ENCODE results near the gene TTC39C.

Gene TTC39C

DNA sequence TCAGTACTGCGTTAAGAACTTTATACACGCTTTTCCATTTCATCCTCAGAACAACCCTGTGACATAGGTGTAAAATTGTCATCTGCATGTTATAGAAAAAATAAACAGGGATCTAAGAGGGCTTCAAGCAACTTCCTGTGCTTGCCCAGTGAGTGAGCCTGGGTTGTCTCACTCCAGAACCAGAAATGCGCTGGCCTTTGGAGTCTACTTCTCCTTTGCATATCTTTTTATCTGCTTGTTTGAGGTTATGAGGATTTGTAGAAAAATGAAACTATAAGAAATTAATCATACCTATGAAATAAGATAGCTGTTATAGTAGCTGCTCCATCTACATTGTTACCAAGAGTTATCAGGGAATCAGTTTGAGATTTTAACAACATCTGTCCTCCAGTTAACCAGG lies 69.0 kb downstream of the TTC39C start:
- DNase-seq (ENCODE audit: low read depth, low spot score) = no peak

DNA sequence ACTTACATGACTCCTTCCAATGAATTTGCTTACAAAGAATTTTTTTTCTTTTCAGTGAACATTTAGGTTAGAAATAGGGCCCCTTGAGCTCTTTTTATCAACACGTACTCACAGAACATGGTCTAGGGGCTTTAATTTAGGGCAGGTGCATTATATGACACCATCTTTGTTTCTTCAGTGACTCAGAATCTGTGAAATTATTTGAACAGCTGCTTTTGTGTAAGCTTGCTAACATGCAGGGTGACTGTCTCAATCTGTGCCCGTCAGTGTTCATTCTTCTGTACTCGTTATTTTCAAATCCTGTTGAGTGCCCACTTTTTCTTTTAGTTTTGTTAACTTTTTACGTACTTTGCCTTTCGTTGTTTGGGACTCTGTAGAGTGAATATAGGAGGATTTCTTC lies 71.5 kb downstream of the TTC39C start:
- DNase-seq (ENCODE audit: low read depth, low spot score) = no peak

DNA sequence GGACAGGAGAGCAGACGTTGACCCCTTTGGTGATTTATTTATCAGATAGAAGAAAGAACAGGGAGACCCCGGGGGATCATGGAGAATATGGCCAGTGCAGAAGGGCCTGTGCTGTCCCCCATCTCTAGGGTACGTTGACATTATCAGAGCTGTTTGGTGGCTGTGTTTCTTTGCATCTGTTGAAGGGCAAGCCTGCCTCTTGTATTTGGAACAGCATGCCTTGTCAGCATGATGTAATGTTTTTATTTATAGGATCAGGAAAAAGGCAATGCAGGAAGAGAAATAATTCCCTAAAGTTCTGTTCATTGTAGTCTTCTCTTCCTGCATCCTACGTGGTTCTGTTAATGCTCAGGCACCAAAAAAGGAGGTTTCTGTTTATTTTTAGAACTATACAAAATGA lies 74.5 kb downstream of the TTC39C start:
- no peak for DNase-seq (ENCODE audit: low read depth, low spot score)

DNA sequence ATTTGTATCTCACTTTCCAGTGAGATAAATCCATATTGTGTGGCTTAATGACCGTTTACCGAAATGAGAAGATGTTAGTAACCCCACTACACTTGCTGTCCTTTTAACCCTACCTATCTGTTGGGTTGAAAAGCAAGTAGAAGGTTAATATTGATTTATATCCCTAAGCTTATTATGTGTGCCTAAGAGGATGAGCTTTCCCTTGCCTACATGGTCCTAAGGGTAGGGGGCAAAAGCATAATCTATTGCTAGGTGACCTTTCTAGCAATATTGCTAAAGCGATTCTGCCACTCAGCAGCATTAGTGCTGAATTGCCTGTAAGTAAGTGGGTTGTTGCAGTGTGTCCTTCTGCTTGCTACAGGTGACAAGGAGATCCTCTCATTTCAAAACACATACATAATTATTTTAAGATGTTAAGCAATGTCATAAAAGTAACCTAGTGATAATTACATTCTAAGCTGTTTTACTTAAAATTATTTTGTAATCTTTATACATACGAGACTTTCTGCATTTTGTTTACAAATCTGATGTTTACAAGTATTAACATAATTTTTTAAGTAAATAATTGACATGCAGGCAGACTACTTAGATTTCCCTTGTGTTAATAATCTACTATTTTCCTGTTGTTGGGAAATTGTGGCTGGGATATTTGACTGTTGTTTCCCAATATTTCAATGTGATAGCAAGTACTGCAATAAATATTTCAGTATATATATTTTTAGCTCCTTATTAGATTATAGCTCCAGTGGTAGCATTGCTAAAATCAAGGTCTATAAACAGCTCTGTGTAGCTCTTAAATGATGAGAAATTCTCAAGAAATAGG lies 75.2 kb downstream of the TTC39C start:
- no peak for DNase-seq (ENCODE audit: low read depth, low spot score)

DNA sequence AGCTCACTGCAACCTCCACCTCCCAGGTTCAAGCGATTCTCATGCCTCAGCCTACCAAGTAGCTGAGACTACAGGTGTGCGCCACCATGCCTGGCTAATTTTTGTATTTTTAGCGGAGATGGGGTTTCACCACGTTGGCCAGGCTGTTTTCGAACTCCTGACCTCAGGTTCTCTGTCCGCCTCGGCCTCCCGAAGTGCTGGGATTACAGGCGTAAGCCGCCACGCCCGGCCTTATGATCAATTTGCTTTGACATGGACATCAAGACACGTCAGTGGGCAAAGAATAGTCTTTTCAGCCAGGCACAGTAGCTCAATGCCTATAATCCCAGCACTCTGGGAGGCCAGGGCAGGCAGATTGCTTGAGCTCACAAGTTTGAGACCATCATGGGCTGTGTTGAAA lies 76.3 kb downstream of the TTC39C start:
- DNase-seq (ENCODE audit: low read depth, low spot score) = no peak

DNA sequence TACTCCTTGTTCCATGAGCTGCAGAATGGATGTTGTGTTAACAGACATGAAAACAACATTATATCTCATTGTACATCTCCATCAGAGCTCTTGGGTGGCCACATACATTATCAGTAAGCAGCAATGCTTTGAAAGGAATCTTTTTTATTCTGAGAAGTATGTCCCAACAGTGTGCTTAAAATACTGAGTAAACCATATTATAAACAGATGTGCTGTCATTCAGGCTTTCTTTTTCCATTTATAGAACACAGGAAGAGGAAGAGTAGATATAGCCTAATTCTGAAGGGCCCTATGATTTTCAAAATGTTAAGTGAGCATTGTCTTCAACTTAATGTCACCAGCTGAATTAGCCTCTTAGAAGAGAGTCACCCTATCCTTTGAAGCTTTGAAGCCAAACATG lies 80.0 kb downstream of the TTC39C start:
- no peak for DNase-seq (ENCODE audit: low read depth, low spot score)

DNA sequence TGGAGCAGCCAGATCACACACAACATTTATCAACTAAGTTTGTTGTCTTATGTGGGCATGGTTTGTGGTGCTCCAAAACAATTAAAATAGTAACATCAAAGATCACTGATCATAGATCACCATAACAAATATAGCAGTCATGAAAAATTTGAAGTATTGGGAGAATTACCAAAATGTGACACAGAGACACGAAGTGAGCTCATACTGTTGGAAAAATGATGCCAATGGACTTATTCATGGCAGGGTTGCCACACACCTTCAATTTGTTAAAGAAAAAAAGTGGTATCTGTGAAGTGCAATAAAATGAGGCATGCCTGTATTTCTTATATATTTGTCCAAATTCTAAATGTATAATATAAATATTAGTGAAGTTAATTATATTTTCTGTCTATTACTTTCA lies 81.4 kb downstream of the TTC39C start:
- DNase-seq (ENCODE audit: low read depth, low spot score) = no peak

DNA sequence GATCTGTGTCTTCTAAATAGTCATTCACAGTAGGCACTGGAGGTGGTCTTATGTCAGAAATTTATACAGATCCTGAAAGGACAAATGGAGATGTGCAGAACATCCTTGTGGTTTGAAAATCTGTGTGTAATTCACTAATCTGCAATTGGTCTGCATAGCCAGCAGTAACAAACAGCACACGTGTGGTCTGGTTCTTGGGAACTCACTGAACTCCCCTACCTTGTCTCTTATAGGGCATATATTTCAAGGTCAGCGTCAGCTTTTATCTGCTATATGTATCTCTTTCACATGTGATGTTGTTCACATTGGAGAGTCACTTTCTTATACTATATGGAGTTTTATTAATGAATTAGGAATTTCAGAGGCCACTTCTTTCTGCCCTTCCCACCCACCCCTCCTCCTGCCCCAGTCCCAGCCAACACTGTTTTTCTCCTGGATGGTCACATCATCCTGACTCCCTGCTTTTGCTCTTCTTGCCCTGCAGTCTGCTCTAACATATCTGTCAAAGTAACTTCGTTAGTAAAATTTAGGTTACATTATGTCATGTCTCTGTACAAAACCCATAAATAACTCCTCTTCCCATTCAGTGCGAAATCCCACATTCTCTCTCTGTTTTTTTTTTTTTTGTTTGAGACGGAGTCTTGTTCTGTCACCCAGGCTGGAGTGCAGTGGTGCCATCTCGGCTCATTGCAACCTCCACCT lies 88.9 kb downstream of the TTC39C start:
- no peak for DNase-seq (ENCODE audit: low read depth, low spot score)

DNA sequence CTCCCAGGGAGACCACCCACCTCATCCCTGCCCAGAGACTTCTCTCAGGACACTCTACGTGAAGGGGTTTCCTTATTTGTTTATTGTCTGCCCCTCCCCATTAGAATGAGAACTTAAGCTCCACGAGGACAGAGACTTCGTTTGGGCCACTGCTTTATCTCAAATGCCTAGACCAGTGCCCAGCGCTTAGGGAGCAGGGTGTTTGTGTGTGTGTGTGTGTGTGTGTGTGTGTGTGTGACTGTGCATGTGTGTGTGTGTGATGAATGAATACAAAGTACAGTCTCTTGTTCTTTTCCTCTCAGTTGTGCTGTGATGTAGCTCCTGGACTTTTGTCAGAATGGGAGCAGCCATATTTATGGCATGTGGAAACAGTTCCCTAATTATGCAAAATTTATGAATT lies 89.9 kb downstream of the TTC39C start:
- DNase-seq (ENCODE audit: low read depth, low spot score) = no peak

DNA sequence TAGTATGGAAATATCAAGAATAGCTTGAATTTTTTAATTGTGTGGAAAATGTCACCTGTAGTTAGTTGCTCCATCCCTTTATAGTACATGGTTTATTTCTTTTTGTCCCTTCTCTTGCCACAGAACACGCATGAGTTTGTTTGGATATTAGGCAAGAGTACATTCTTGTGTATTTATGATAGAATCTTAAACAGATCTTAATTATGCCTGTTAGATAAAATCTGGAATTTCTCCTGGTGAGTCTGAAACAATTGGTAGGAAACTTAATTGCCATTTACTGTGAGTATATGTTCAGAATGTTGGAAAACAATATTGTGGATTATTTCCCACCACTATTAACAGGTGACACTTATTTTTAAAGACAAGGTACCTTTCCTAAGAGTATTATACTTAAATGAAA lies 94.1 kb downstream of the TTC39C start:
- no peak for DNase-seq (ENCODE audit: low read depth, low spot score)

DNA sequence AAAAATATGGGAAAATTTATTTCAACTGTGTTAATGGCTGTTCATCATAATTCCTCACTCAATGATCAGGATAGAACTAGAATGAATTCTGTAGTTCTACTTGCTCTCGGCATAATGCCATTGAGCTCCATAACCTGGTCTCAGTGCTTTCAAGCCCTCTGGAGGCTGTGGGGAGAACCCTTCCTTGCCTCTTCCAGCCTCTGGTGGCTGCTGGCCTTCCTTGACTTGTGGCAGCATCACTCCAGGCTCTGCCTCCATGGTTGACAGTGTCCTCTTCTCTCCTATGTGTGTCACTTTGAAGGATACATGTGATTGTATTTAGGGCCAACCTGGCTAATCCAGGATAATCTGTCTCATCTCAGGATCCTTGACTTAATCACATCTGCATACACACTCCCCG lies 97.4 kb downstream of the TTC39C start:
- DNase-seq (ENCODE audit: low read depth, low spot score) = no peak

DNA sequence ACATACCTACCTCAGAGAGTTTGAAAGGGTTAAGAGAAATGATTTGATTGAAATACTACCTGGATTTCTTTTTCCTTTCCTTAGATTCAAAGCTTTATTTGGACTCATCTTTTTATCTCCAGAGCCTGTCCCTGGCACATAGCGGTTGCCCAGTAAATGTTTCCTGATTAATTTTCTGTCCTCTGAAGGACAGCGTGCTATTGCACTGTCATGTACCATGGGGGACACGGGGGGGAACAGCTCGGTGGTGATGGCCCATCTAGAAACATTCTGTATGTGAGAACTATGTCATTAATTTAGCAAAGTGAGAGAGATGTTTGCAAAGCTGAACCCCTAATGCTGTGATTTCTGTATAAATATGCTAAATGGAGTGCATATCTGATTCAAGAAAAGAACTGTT lies 97.9 kb downstream of the TTC39C start:
- no peak for DNase-seq (ENCODE audit: low read depth, low spot score)

DNA sequence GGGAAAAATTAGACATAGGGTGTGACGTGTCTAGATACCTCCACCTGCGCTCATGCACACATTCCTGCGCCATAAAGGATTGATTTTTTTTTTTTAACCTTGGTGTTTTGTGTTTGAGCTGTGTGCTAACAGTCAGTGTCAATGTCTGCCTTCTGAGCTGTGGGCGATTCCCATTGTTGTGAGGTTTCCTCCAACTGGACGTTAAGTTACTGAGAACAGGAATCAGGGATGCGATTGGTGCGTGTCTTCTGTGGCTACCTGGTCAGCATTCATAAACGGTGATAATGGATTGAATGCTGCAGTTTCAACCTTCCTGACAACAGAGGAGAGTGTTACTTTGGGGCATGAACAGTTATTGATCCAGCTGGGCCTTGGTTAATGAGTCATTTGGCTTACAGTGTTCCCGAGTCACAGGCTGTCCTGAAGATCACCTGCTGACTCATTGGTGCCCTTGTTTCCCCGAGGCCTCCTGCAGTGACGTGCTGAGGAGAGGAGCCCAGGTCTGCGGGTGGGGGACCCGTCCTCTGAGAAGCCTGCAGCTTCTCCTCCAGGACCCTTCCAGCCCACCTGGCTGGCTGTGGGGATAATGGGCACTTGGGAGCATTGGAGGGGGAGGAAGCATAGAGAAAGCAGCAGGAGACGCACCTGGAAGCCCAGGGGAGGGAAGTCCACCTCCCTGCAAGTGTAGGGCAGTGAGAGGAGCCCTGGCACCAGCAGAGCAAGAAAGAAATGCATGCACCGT lies 98.5 kb downstream of the TTC39C start:
- no peak for DNase-seq (ENCODE audit: low read depth, low spot score)

DNA sequence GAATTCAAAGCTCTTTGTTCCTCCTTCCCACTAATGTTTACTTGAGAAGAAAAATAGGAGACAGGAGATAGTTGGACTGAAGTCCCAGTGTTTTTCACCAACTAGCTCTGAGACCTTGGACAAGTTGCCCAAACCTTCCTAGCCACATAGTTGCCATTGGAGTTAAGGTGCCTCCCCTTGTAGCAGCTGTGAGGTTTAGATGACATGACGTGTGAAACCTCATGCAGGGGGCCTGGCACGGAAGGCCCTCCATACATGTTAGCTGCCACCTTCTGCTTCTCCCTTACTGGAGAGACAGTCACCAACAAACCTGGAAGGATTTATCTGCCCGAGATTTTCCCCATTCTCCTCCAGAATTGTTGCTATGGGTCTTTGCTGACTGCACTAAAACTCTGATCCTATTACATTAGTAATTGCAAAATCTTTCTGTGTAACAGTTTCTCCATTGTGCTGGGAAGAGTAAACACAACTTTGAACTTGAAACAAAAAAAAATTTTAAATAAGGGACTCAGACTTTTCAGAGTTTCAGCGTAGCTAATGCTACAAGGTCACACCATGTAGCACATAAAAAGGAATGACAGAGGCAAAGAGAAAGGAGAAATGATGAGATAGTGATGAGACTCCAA lies 100.5 kb downstream of the TTC39C start:
- DNase-seq (ENCODE audit: low read depth, low spot score) = no peak

DNA sequence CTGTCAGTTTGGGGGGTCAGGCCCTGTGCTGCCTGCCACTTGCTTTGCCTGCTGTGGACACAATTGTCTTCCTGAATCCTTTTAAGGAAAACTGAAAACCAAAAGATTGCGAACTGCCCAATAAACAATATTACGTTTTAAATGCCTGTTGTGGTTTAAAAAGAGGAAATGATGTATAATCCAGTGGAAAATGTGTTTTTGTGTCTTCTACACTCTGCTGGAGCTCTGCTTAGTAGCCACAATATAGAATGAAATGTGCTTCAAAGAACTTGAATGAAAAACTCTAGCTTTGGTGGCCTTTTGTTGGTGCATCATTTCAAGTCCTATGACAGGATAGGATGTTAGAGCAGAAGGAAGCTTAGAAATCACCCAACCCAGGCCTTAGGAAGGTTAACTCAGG lies 101.1 kb downstream of the TTC39C start:
- no peak for DNase-seq (ENCODE audit: low read depth, low spot score)

DNA sequence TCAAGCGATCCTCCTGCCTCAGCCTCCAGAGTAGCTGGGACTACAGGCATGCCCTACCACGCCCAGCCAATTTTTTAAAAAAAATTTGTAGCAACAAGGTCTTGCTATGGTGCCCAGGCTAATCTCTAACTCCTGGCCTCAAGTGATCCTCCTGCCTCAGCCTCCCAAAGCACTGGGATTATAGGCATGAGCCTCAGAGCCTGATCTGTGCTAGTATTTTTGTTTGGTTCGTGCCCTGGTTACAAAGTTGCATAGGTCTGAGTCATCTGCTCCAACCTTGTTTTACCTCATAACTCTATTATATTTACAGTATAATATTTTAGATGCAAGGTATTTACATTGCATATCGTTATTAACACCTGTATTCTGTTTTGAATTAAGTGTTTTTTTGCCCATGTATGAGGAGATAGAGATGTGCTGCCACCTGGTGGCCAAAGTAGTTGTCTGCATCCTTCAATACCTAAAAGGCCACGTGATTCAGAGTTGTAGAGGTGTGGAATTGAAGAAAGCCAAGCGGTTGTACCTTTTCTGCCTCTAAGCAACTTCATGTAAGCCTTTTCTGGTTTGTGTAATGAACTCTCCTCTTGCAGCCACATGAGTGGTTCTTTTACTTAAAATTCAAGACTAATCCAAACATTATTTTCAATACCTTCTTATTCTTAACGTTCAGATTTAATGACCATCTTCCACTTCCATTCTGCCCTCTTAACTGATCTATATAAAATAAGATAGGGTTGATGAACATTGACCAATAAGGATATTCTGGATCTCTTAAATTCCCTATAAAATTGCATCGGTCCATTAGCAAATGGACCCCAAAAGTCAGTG lies 104.4 kb downstream of the TTC39C start:
- peak; percentile 46 for DNase-seq (ENCODE audit: low read depth, low spot score)

DNA sequence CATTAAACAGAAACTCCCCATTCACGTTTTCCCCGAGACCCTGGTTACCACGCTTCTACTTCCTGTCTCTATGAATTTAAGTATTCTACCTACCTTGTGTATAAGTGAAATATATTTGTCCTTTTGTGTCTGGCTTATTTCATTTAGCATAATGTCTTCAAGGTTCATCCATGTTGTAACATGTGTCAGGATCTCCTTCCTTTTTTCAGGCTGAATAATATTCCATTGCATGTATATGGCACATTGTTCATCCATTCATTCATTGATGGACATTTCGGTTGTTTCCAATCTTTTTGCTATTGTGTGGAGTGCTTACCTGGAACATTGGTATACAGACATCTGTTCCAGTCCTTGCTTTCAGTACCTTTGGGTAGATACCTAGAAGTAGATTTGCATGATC lies 106.1 kb downstream of the TTC39C start:
- DNase-seq (ENCODE audit: low read depth, low spot score) = no peak

DNA sequence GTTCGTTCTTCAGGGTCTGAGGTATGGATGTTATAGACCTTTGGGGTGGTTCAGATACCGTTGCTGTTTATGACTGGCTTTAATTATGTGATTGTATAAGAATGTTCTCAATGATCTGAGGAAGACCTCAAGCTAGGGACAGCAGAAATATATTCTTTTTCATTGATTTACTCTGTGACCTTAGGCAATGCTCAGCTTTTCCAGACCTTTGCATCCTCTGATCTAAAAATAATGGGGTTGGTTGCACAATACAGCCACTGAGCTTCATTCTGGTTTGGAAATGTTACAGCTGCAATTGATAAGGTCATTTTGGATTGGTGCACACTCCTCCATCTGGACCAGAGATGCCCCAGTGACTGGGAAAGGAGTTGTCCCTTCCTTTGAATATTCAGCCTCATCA lies 107.1 kb downstream of the TTC39C start:
- no peak for DNase-seq (ENCODE audit: low read depth, low spot score)

DNA sequence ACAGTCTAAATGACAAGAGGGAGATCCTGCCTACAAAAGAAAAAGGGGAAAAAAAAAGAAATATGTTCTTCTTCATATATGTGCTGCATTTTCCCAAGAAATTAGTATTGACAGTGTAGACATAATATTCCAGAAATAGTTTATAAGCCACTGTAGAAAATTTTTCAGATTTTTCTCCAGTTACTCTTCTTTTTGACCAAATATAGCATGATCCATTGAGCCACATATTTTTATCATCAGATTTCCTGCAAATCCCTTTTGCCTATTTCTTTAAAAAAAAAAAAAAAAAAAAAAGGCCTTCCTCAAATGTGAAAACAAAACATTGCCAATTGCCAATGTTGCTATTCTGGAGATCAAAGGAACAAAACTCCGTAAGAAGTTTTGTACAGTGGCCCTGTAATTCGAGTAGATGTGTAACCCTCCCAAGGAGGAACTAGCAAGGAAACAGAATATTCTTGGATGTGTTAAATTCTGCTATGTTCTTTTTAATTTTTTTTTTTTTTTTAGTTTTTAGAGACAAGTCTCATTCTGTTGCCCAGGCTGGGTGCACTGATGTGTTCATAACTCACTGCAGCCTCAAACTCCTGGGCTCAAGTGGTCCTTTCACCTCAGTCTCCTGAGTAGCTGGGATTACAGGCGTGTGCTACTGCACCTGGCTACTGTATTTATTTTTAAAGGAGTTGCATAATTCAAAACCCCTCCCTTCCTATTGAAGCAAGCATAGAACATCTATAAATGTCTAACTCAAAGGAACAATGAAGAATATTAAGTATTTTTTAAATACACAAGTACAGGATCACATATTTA lies 111.8 kb downstream of the TTC39C start:
- DNase-seq (ENCODE audit: low read depth, low spot score) = no peak

DNA sequence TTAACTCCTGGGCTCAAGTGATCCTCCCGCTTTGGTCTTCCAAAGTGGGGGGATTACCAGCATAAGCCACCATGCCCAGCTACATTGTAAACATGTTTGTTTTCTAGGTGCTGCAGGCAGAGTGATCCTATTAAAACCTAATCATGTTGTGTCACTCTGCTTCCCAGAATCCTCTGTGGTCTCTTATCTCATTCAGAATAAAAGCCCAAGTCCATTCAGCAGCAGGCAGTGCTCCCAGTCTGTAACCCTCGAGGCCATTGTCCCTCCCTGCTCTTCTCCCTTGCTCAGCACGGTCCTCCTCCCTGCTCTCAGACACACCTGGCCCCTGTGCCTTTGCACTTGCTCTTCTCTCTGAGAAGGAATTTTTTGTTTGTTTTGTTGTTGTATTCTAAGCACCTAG lies 113.2 kb downstream of the TTC39C start:
- DNase-seq (ENCODE audit: low read depth, low spot score) = no peak
